NCI-H446 treated with DMSO at 0.1 percent for 48 hours (cell line): ENCODE results near the gene KANSL1.
A peak's percentile ranks its signal among the peaks of the same experiment; 100 is the strongest.
"Not testable (repeated sequence)": the region's sequence is repeated elsewhere in the genome, so short reads cannot be mapped to it uniquely, and the experiment has no call there.

ENCODE experiments used
- DNase-seq: peaks from one replicate; lab custom pipeline; 2025; lab: John Stamatoyannopoulos, UW

The KANSL1 gene

DNA sequence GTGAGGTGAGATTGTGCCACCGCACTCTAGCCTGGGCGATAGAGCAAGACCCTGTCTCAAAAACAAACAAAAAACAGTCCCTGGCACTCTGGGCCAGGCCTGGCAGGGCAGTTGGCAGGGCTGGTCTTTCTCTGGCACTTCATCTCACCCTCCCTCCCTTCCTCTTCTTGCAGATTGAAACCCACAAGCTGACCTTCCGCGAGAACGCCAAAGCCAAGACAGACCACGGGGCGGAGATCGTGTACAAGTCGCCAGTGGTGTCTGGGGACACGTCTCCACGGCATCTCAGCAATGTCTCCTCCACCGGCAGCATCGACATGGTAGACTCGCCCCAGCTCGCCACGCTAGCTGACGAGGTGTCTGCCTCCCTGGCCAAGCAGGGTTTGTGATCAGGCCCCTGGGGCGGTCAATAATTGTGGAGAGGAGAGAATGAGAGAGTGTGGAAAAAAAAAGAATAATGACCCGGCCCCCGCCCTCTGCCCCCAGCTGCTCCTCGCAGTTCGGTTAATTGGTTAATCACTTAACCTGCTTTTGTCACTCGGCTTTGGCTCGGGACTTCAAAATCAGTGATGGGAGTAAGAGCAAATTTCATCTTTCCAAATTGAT, 169.3 kb downstream of the KANSL1 start:
- DNase-seq: no peak

DNA sequence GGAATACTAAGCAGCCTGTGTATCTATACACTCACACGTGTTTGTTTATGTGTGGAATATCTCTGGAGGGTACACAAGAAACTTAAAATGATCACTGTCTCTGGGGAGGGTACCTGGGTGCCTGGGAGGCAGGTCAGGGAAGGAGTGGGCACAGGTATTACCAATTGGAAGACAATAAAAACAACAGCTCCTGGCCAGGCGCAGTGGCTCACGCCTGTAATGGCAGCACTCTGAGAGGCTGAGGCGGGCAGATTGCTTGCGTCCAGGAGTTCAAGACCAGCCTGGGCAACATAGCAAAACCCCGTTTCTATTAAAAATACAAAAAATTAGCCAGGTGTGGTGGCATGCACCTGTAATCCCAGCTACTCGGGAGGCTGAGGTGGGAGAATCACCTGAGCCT, 169.9 kb downstream of the KANSL1 start:
- not testable (repeated sequence) for DNase-seq

DNA sequence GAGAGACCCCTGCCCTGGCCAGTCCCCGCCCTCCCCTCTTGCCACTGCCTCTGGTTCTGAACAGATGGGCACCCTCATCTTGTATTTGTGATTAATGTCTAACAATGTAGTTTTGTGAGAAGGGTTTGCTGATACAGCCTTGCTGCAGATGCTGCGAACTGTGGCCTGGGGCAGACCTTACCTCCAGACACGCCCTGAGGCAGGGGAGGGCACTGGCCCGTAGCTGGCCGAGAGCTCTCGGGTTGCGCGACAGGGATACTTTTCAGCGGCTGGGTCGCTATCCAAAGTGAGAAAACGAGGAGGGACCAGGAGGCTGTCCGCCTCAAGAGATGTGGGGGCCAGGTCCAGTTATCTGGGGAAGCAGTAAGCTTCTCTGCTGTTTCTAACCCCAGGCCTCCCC, 172.2 kb downstream of the KANSL1 start:
- DNase-seq: no peak

DNA sequence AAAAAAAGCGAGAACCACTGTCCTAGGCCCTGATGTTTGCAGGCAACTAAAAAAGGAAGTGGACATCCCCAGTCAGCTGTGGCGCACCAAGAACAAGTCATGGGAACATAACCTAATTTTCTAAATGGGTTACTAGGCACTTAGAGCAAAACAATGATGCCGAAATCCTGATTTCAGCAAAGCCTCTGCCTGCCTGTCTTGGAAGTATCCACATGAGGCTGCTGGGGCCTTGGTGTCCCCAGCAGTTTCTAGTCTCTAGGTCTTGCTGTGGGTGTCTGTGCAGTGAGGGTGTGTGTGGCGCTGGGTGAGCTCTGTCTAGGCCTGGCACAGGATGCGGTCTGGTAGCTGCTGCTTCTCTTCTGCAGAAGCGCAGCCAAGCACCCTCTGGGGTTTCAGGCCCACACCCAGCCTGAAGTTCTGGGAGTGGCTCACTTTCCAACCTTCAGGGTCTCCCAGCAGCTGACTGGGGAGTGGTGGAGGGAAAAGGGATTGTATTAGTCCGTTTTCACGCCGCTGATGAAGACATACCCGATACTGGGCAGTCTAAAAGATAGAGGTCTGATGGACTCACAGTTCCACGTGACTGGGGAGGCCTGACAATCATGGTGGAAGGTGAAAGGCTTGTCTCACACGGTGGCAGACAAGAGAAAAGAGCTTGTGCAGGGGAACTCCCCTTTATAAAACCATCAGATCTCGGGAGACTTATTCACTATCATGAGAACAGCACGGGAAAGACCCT, 173.0 kb downstream of the KANSL1 start:
- DNase-seq: no peak

- DNase-seq: not testable (repeated sequence)
These were observed 173.8 kb downstream of the KANSL1 start for GRCh38 chr17:46019408-46019925.

DNA sequence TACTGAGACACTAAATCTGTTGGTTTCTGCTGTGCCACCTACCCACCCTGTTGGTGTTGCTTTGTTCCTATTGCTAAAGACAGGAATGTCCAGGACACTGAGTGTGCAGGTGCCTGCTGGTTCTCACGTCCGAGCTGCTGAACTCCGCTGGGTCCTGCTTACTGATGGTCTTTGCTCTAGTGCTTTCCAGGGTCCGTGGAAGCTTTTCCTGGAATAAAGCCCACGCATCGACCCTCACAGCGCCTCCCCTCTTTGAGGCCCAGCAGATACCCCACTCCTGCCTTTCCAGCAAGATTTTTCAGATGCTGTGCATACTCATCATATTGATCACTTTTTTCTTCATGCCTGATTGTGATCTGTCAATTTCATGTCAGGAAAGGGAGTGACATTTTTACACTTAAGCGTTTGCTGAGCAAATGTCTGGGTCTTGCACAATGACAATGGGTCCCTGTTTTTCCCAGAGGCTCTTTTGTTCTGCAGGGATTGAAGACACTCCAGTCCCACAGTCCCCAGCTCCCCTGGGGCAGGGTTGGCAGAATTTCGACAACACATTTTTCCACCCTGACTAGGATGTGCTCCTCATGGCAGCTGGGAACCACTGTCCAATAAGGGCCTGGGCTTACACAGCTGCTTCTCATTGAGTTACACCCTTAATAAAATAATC, 179.6 kb downstream of the KANSL1 start:
- no peak for DNase-seq

GRCh38 chr17:46013127-46013501, 180.1 kb downstream of the KANSL1 start:
- DNase-seq: no peak

DNA sequence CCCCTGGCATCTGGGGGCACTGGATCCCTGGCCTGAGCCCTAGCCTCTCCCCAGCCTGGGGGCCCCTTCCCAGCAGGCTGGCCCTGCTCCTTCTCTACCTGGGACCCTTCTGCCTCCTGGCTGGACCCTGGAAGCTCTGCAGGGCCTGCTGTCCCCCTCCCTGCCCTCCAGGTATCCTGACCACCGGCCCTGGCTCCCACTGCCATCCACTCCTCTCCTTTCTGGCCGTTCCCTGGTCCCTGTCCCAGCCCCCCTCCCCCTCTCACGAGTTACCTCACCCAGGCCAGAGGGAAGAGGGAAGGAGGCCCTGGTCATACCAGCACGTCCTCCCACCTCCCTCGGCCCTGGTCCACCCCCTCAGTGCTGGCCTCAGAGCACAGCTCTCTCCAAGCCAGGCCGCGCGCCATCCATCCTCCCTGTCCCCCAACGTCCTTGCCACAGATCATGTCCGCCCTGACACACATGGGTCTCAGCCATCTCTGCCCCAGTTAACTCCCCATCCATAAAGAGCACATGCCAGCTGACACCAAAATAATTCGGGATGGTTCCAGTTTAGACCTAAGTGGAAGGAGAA, 180.6 kb downstream of the KANSL1 start:
- DNase-seq: no peak

DNA sequence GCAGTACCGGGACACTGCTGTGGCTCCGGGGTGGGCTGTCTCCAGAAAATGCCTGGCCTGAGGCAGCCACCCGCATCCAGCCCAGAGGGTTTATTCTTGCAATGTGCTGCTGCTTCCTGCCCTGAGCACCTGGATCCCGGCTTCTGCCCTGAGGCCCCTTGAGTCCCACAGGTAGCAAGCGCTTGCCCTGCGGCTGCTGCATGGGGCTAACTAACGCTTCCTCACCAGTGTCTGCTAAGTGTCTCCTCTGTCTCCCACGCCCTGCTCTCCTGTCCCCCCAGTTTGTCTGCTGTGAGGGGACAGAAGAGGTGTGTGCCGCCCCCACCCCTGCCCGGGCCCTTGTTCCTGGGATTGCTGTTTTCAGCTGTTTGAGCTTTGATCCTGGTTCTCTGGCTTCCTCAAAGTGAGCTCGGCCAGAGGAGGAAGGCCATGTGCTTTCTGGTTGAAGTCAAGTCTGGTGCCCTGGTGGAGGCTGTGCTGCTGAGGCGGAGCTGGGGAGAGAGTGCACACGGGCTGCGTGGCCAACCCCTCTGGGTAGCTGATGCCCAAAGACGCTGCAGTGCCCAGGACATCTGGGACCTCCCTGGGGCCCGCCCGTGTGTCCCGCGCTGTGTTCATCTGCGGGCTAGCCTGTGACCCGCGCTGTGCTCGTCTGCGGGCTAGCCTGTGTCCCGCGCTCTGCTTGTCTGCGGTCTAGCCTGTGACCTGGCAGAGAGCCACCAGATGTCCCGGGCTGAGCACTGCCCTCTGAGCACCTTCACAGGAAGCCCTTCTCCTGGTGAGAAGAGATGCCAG, 181.3 kb downstream of the KANSL1 start:
- no peak for DNase-seq

DNA sequence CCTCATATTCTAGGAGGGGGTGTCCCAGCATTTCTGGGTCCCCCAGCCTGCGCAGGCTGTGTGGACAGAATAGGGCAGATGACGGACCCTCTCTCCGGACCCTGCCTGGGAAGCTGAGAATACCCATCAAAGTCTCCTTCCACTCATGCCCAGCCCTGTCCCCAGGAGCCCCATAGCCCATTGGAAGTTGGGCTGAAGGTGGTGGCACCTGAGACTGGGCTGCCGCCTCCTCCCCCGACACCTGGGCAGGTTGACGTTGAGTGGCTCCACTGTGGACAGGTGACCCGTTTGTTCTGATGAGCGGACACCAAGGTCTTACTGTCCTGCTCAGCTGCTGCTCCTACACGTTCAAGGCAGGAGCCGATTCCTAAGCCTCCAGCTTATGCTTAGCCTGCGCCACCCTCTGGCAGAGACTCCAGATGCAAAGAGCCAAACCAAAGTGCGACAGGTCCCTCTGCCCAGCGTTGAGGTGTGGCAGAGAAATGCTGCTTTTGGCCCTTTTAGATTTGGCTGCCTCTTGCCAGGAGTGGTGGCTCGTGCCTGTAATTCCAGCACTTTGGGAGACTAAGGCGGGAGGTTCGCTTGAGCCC, 182.5 kb downstream of the KANSL1 start:
- no peak for DNase-seq

GRCh38 chr17:46009681-46010596, 183.3 kb downstream of the KANSL1 start:
- no peak for DNase-seq

DNA sequence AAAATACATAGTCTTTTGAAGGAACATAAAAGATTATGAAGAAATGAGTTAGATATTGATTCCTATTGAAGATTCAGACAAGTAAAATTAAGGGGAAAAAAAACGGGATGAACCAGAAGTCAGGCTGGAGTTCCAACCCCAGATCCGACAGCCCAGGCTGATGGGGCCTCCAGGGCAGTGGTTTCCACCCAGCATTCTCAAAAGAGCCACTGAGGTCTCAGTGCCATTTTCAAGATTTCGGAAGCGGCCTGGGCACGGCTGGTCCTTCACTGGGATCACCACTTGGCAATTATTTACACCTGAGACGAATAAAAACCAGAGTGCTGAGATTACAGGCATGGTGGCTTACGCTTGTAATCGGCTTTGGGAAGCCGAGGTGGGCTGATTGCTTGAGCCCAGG, 184.6 kb downstream of the KANSL1 start:
- DNase-seq: no peak

GRCh38 chr17:46007461-46007965, 185.7 kb downstream of the KANSL1 start:
- DNase-seq: no peak

- not testable (repeated sequence) for DNase-seq
These were observed 187.1 kb downstream of the KANSL1 start for GRCh38 chr17:46006082-46006481.

- DNase-seq: peak; percentile 15
These were observed 189.1 kb downstream of the KANSL1 start for GRCh38 chr17:46003907-46004748.

GRCh38 chr17:46002973-46003316, 190.3 kb downstream of the KANSL1 start:
- no peak for DNase-seq

- peak; percentile 8 for DNase-seq
These were observed 190.8 kb downstream of the KANSL1 start for GRCh38 chr17:46002311-46002972.

DNA sequence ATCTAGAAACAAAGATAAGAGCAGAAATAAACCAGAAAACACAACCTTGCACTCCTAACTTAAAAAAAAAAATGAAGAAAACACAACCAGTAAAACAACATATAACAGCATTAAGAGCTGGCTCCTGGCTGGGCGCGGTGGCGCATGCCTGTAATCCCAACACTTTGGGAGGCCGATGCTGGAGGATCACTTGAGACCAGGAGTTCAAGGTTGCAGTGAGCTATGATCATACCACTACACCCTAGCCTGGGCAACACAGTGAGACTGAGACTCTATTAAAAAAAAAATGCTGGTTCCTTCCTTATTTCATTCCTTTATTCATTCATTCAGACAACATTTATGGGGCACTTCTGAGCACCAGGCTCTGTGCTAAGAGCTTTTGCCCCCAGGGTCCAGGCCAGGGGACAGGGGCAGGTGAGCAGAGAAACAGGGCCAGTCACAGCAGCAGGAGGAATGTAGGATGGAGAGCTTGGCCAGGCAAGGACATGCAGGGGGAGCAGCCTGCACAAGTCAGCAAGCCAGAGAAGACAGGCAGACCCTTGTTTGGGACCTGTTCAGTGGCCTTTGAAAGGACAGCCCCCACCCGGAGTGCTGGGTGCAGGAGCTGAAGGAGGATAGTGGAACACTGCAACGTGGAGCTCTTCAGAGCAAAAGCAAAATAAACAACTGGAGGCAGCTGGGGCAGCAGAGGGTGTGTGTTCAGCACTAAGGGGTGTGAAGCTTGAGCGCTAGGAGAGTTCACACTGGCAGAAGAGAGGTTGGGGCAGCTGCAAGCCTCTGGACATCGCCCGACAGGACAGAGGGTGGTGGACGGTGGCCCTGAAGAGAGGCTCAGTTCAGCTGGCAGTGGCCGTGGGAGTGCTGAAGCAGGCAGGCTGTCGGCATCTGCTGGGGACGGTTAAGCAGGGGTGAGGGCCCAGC, 191.6 kb downstream of the KANSL1 start:
- DNase-seq: no peak
